K562 (cell line): ENCODE results near the gene HCCS. TPM values are rescaled to one million over a fixed set of nuclear protein-coding genes. Genes with fewer than 3 reads are reported as not detected.
A peak's percentile ranks its signal among the peaks of the same experiment; 100 is the strongest.

ENCODE experiments used
- ATAC-seq: fragments of 200-7000 bp; cut with Tn5 transposase; 3 replicates; pipeline ENCODE4 v1.9.1; 2020; ENCODE audit warnings: moderate library complexity
- BruUV-seq: library from RNA; stranded (reverse); fragments of 400-500 nt; replicated peaks from 2 replicates; lab custom pipeline; 2021; lab: Mats Ljungman, UMichigan
- CTCF ChIA-PET: fragments of 300-600 bp; formaldehyde crosslinking; extraction: SDS; loops from one replicate; lab custom pipeline; 2021; ENCODE audit warnings: low intra/inter-chr PET ratio; lab: Yijun Ruan, JAX
- POLR2A ChIA-PET: fragments of 300-600, 350-650 bp; sonication (Branson Sonifier 250); formaldehyde crosslinking; extraction: SDS; loops from one replicate; lab custom pipeline; 2021; ENCODE audit warnings: antibody characterized with exemption, inconsistent platforms; lab: Yijun Ruan, JAX
- DNase-seq, 4 experiments: peaks; one replicate each; pipeline versions ENCODE4 v3.0.0 to v3.0.0-alpha.2; 2011 to 2018; ENCODE audit warnings: low spot score in 3 of 4, mixed read lengths in 3 of 4; ENCODE audit errors: extremely low read depth in 1 of 4
- FAIRE-seq: peaks from 2 replicates; lab custom pipeline; 2011; peaks lifted over from hg19 to GRCh38; lab: Jason Lieb, UNC
- H2AFZ ChIP-seq: 2 replicates; pipeline ENCODE4 v1.6.0; 2011; ENCODE audit warnings: low read depth, low read length, control low read depth, inconsistent platforms
- H3K27ac ChIP-seq: fragments of 200-600 bp; 3 replicates; pipeline ENCODE4 v1.8.0; 2011; ENCODE audit warnings: low read depth, mild to moderate bottlenecking, control low read depth, inconsistent platforms, low read length, moderate library complexity, mixed read lengths; ENCODE audit errors: extremely low read depth
- H3K27me3 ChIP-seq, 2 experiments: fragments of 300-600 bp in 1 of 2; 2 replicates in 1 of 2; 3 replicates in 1 of 2; pipeline versions ENCODE4 v1.6.0 to v1.8.0; 2011; ENCODE audit warnings: inconsistent platforms in 2 of 2, low read length in 2 of 2, mild to moderate bottlenecking in 1 of 2, mixed read lengths in 1 of 2, moderate library complexity in 1 of 2; ENCODE audit not compliant: control insufficient read depth in 2 of 2, insufficient read depth in 2 of 2
- H3K36me3 ChIP-seq: fragments of 300-600 bp; 3 replicates; pipeline ENCODE4 v1.8.0; 2011; ENCODE audit warnings: mild to moderate bottlenecking, low read length, inconsistent platforms; ENCODE audit not compliant: control insufficient read depth, insufficient read depth
- H3K4me1 ChIP-seq, 2 experiments: fragments of 200-600 bp in 1 of 2; replicated peaks in 1 of 2; 2 replicates in 1 of 2; 3 replicates in 1 of 2; pipeline versions ENCODE4 v1.5.1 to v1.8.0; 2011; ENCODE audit warnings: inconsistent platforms in 2 of 2, low read length in 2 of 2, mild to moderate bottlenecking in 1 of 2, mixed read lengths in 1 of 2, moderate library complexity in 1 of 2; ENCODE audit not compliant: control insufficient read depth in 2 of 2, insufficient read depth in 2 of 2
- H3K4me2 ChIP-seq: 2 replicates; pipeline ENCODE4 v1.6.1; 2011; ENCODE audit warnings: low read length, control low read depth, inconsistent platforms, mixed read lengths; ENCODE audit not compliant: insufficient read depth
- H3K4me3 ChIP-seq: fragments of 200-600 bp; sonication (generic), shearing (Covaris generic); 2 replicates; pipeline ENCODE4 v1.5.1; 2016; ENCODE audit warnings: control low read depth, inconsistent platforms
- H3K79me2 ChIP-seq: fragments of 200-600 bp; 3 replicates; pipeline ENCODE4 v1.8.0; 2011; ENCODE audit warnings: low read length, inconsistent platforms; ENCODE audit not compliant: control insufficient read depth, insufficient read depth
- H3K9ac ChIP-seq, 2 experiments: 2 replicates each; pipeline versions ENCODE4 v1.6.0 to v1.6.1; 2011; ENCODE audit warnings: low read depth in 2 of 2, low read length in 2 of 2, control low read depth in 1 of 2, inconsistent platforms in 1 of 2, mild to moderate bottlenecking in 1 of 2, mixed read lengths in 1 of 2; ENCODE audit not compliant: insufficient read depth in 1 of 2
- H3K9me1 ChIP-seq: one replicate; pipeline ENCODE4 v1.6.0; 2011; ENCODE audit warnings: inconsistent platforms, mild to moderate bottlenecking, low read length, moderate library complexity; ENCODE audit not compliant: control insufficient read depth, insufficient read depth
- H3K9me3 ChIP-seq: replicated peaks from 2 replicates; pipeline ENCODE4 v1.5.1; 2011; ENCODE audit warnings: low read depth, low read length, inconsistent platforms; ENCODE audit not compliant: control insufficient read depth, insufficient read depth
- H4K20me1 ChIP-seq: replicated peaks from 2 replicates; pipeline ENCODE4 v1.6.1; 2011; ENCODE audit warnings: low read length, inconsistent platforms, mixed read lengths; ENCODE audit not compliant: control insufficient read depth, insufficient read depth
- ADNP ChIP-seq: fragments of 200-800 bp; sonication (Bioruptor generic); IDR thresholded peaks from 2 replicates; pipeline ENCODE4 v1.6.1; 2016; ENCODE audit warnings: missing genetic modification characterization, missing compliant biosample characterization
- CBX8 ChIP-seq: fragments of 200-600 bp; sonication (generic); IDR thresholded peaks from 2 replicates; pipeline ENCODE4 v1.6.1; 2012; ENCODE audit warnings: borderline replicate concordance, mixed run types, low read depth, mild to moderate bottlenecking, moderate library complexity, mixed read lengths, low read length, control low read depth, inconsistent platforms; ENCODE audit not compliant: poor library complexity, severe bottlenecking; ENCODE audit errors: extremely low read depth
- CCNT2 ChIP-seq: IDR thresholded peaks from 2 replicates; pipeline ENCODE4 v1.6.1; 2011; ENCODE audit warnings: borderline replicate concordance, low read depth, mild to moderate bottlenecking, moderate library complexity, mixed read lengths, low read length; ENCODE audit not compliant: insufficient read length; ENCODE audit errors: extremely low read depth
- DMBX1 ChIP-seq: fragments of 250-450 bp; sonication (Bioruptor Pico); IDR thresholded peaks from 2 replicates; pipeline ENCODE4 v1.8.0; 2022; ENCODE audit warnings: inconsistent platforms, mild to moderate bottlenecking, moderate library complexity, borderline replicate concordance
- RCOR1 ChIP-seq, 2 experiments: IDR thresholded peaks; 2 replicates each; pipeline ENCODE4 v1.6.1; 2012; ENCODE audit warnings: low read depth in 2 of 2, low read length in 2 of 2, borderline replicate concordance in 1 of 2, improper control_type of control experiment in 1 of 2
- TRIM24 ChIP-seq, 2 experiments: fragments of 450-650 bp; IDR thresholded peaks; 2 replicates each; pipeline ENCODE4 v1.6.1; 2016
- ZNF316 ChIP-seq: fragments of 450-650 bp; IDR thresholded peaks from 2 replicates; pipeline ENCODE4 v1.6.1; 2016
- ZNF408 ChIP-seq: fragments of 250-450 bp; sonication (Bioruptor Pico); IDR thresholded peaks from 2 replicates; pipeline ENCODE4 v1.4.0; 2020; ENCODE audit warnings: low read depth, mild to moderate bottlenecking, moderate library complexity
- ZNF778 ChIP-seq: fragments of 450-650 bp; formaldehyde crosslinking; IDR thresholded peaks from 2 replicates; pipeline ENCODE4 v1.4.0; 2020; ENCODE audit warnings: mild to moderate bottlenecking, moderate library complexity
- WGBS: fragments of 100-300 bp; shearing (Covaris generic); methylation state at CpG from one replicate; pipeline ENCODE4 v1.1.6; 2016; ENCODE audit warnings: low coverage, mixed read lengths; ENCODE audit not compliant: insufficient coverage; ENCODE audit errors: missing lambda C conversion rate; 5-methylcytosine and 5-hydroxymethylcytosine counted together
- in situ Hi-C: fragments of 300-500 bp; cut with MboI; formaldehyde crosslinking; loops from 4 replicates; pipeline ENCODE4 v1.15.0; 2018; ENCODE audit warnings: inconsistent platforms, mixed read lengths
- intact Hi-C: fragments of 100-400 bp; cut with micrococcal nuclease; formaldehyde crosslinking; loops from 2 replicates; pipeline ENCODE4 v1.14.2; 2022
- polyA plus RNA-seq, 8 experiments: library from polyadenylated mRNA; depleted of rRNA in 4 of 8; stranded (reverse) in 5 of 8; unstranded in 3 of 8; fragments of >200 nt; fragmentation: Nextera tagmentation in 2 of 8; fragmentation: Illumina TruSeq in 1 of 8; extraction: Ambion mirVana in 2 of 8; extraction: Trizol in 1 of 8; gene quantifications; 2 replicates each; pipeline versions ENCODE4 v1.2.1 to v1.2.3, GENCODE V29; 2011 to 2014; ENCODE audit warnings: inconsistent platforms in 1 of 8, missing spikeins in 1 of 8
- total RNA-seq, 7 experiments: library from RNA; depleted of rRNA in 6 of 7; stranded (reverse); fragments of >200 nt in 6 of 7; fragmentation: Illumina TruSeq in 2 of 7; extraction: Trizol in 2 of 7; gene quantifications; 2 replicates each; pipeline versions ENCODE4 v1.2.1 to v1.2.3, GENCODE V29; 2011 to 2021; ENCODE audit warnings: low replicate concordance in 1 of 7

Gene HCCS
- total and polyA plus RNA-seq, 9 of the 15 experiments (the other 6 are each of a cell fraction or from before 2014, with no cell fraction given), result 22.9 to 81.5 (median 66.9) TPM

DNA sequence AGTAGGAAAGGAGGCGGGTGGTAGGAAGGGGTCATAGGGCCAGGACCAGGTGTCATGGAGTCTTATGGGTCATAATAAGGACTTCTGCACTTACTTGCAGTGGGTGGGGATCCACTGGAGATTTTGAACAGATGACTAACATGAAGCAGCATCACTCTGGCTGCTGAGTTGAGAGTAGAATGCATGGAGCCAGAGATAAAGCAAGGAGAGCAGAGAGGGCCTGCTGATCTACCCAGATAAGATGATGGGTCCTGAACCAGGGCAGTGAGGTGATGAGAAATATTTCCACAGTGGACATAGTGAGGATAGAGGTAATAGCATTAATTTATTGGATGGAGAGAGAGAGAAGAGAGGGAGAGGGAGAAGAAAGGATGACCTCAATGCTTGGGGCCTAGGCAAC is 48.0 kb downstream of the HCCS start (continued):
- peak; percentile 21; the same call in 1 of the 2 replicates for TF ChIP-seq DMBX1 (CRISPR knock-in tag)
- TF ChIP-seq RCOR1 (IDR thresholded peaks at IDR 0.05; ENCODE audit: borderline replicate concordance in 1 of 2, low read depth in 2 of 2, low read length in 2 of 2), result no peak
- TF ChIP-seq ADNP (tag), result no peak
- TF ChIP-seq CCNT2, result no peak
- TF ChIP-seq TRIM24 (IDR thresholded peaks at IDR 0.05), result no peak
- TF ChIP-seq, all 486 proteins: peak for 14

DNA sequence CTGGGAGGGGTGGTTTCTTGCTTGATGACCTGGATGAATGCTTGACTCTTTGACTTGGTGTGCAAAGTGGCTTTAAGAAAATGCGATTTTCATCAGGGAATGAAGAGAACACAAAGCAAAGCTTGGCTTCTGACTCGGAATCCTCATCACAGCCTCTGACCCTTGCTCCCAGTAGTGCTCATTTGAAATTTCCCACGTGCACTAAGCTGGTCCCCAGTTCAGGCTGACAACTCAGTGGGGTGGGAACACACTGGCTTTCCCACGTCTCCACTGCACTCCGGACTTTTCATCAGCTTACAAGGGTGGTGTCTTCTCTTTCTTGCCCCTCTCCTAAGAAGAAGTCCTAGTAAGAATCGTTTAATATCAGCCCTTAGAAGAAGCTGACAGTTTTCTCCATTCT is 53.3 kb downstream of the HCCS start:
- intact Hi-C loops, result no loop called here
- H3K36me3 ChIP-seq, result peaks cover 79% of the 10 kb centered on the region; the same call in 2 of the 3 replicates
- in situ Hi-C loops, result no loop called here
- no peak overlapping the region for H3K4me3 ChIP-seq
- ChIA-PET POLR2A (no interaction called here), CTCF (no interaction called here)
- peaks cover 0 to under 1% of the 10 kb centered on the region in 2 experiments; a peak in 1 of 5 replicates for H3K4me1 ChIP-seq
- TF ChIP-seq ZNF316 (no peak), ZNF778 (CRISPR knock-in tag) (no peak), CBX8 (no peak), ZNF408 (no peak)
- H2AFZ ChIP-seq, result no peak overlapping the region
- H3K4me2 ChIP-seq, result no peak overlapping the region
- H3K27ac ChIP-seq, result no peak overlapping the region
- BruUV-seq, result no TSS peak
- no peaks in the 10 kb centered on the region for H3K79me2 ChIP-seq
- FAIRE-seq (no peak), DNase-seq (no peak), ATAC-seq (no peak)
- no peaks in the 10 kb centered on the region for H3K9me3 ChIP-seq
- no peak overlapping the region for H3K9ac ChIP-seq
- 69% methylated on average over 6 of the region's 6 CpGs for WGBS
- H3K9me1 ChIP-seq, result peaks cover 3% of the 10 kb centered on the region
- H4K20me1 ChIP-seq, result no peaks in the 10 kb centered on the region
- H3K27me3 ChIP-seq, result no peaks in the 10 kb centered on the region
